GM18867 (cell line): Measurements from ENCODE around the gene TECR.
"Not testable (repeated sequence)": the region's sequence is repeated elsewhere in the genome, so short reads cannot be mapped to it uniquely, and the experiment has no call there.

Experiments
- ATAC-seq: cut with Tn5 transposase; IDR thresholded peaks from one replicate; pipeline ENCODE4 v1.9.1; 2021; ENCODE audit warnings: mild to moderate bottlenecking, moderate library complexity; ENCODE audit not compliant: unreplicated experiment

The TECR gene

GRCh38 chr19:14533450-14533849 is 4.1 kb downstream of the TECR start:
- no peak for ATAC-seq

- no peak for ATAC-seq
Measured at GRCh38 chr19:14536926-14537692, 7.7 kb downstream of the TECR start.

- ATAC-seq = no peak
Measured at GRCh38 chr19:14540741-14541525, 11.5 kb downstream of the TECR start.

- not testable (repeated sequence) for ATAC-seq
Measured at GRCh38 chr19:14541979-14542378, 12.6 kb downstream of the TECR start.

- ATAC-seq = no peak
Measured at GRCh38 chr19:14542711-14543328, 13.4 kb downstream of the TECR start.

GRCh38 chr19:14544047-14544446 is 14.7 kb downstream of the TECR start:
- no peak for ATAC-seq

GRCh38 chr19:14544977-14545715 is 15.8 kb downstream of the TECR start:
- no peak for ATAC-seq

GRCh38 chr19:14545716-14546082 is 16.3 kb downstream of the TECR start:
- no peak for ATAC-seq

GRCh38 chr19:14550201-14550754 is 20.9 kb downstream of the TECR start:
- no peak for ATAC-seq

GRCh38 chr19:14551134-14552005 is 22.0 kb downstream of the TECR start:
- ATAC-seq = not testable (repeated sequence)

- ATAC-seq = not testable (repeated sequence)
Measured at GRCh38 chr19:14552006-14552360, 22.6 kb downstream of the TECR start.

GRCh38 chr19:14553042-14553938 is 23.9 kb downstream of the TECR start:
- no peak for ATAC-seq

GRCh38 chr19:14553939-14554243 is 24.5 kb downstream of the TECR start:
- ATAC-seq = no peak

GRCh38 chr19:14554382-14554812 is 25.0 kb downstream of the TECR start:
- no peak for ATAC-seq

GRCh38 chr19:14555918-14556661 is 26.7 kb downstream of the TECR start:
- ATAC-seq = no peak

- no peak for ATAC-seq
Measured at GRCh38 chr19:14556662-14557188, 27.3 kb downstream of the TECR start.

- ATAC-seq = no peak
Measured at GRCh38 chr19:14558370-14559066, 29.1 kb downstream of the TECR start.
